Measurements from ENCODE around the gene OLIG3. TPM values are rescaled to one million over a fixed set of nuclear protein-coding genes. Genes with fewer than 3 reads are reported as not detected.

OLIG3 gene
- polyA plus RNA-seq, 1 experiment: not detected

DNA sequence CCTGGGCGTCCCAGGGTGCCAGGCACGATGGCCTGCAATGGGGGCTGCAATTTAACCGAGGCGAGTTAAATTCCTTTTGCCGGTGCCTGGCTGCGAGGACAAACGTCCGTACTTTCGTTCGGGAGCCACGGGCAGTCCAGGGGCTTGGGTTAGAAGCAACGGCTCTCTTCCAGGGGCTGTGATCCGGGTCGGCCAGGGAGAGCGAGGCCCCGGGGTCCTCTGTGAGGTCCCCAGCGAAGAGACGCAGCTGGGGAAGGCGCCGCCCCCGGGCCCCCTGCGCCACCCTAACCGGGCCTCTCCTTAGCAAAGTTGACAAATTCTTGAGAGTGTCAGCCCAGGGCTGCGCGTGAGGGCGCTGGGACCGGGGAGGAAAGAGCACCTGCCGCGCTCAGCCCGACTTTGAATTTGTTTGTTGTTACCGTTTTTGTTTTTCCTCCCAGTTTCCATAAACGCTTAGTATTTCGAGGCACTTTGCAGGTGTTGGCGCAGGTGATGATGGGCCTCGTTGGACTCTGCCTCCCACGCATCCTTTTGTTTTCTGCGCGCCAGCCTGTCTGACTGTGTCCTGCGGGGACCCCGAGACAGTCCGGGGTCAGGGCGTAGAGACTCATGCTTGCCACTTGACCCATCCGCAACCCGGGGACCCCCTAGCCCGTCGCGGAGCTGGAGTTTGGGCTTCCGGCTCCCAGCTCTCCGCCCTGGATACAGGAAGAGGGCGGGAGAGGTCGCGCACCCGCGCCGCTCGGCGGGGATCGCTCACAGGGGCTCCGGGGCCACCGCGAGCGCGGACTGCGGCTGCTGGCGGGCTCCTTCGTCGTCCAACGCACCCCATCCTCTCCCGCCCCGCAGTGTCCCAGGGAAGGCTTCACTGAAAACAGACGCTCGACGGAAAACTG lies 5.8 kb downstream of the OLIG3 start:
- ChIA-PET POLR2A (interaction anchor here (0.5 kb wide), 1 partner anchor 1046 kb away, joined by 9 read pairs; no protein-coding TSS in a partner anchor), CTCF (interaction anchor here (1.3 kb wide), 1 partner anchor 174 kb away, joined by 3 read pairs; no protein-coding TSS in a partner anchor)
- DNase-seq (ENCODE audit: low read depth, low spot score): no peak
- Histone ChIP-seq H3K27ac (ENCODE audit: low read depth, low read length) (no peak overlapping the region), H3K9me3 (ENCODE audit: control insufficient read depth, insufficient read depth, low read length) (peaks cover 9% of the 10 kb centered on the region; the same call in 1 of the 2 replicates), H3K27me3 (ENCODE audit: control insufficient read depth, insufficient read depth, low read length) (peaks cover 82% of the 10 kb centered on the region), H3K4me3 (ENCODE audit: low read depth, low read length) (no peak overlapping the region)
- TF ChIP-seq CTCF (IDR thresholded peaks at IDR 0.05; ENCODE audit: low read depth, low read length): no peak

GRCh38 chr6:137487869-137488149 lies 6.4 kb downstream of the OLIG3 start:
- H3K4me3 ChIP-seq (ENCODE audit: low read depth, low read length): no peak overlapping the region
- H3K27me3 ChIP-seq (ENCODE audit: control insufficient read depth, insufficient read depth, low read length): peaks cover 76% of the 10 kb centered on the region
- no peak for TF ChIP-seq CTCF (IDR thresholded peaks at IDR 0.05; ENCODE audit: low read depth, low read length)
- CTCF ChIA-PET: no interaction called here
- POLR2A ChIA-PET: no interaction called here
- DNase-seq (ENCODE audit: low read depth, low spot score): no peak
- H3K9me3 ChIP-seq (ENCODE audit: control insufficient read depth, insufficient read depth, low read length): peaks cover 7% of the 10 kb centered on the region; the same call in 1 of the 2 replicates
- H3K27ac ChIP-seq (ENCODE audit: low read depth, low read length): no peak overlapping the region

DNA sequence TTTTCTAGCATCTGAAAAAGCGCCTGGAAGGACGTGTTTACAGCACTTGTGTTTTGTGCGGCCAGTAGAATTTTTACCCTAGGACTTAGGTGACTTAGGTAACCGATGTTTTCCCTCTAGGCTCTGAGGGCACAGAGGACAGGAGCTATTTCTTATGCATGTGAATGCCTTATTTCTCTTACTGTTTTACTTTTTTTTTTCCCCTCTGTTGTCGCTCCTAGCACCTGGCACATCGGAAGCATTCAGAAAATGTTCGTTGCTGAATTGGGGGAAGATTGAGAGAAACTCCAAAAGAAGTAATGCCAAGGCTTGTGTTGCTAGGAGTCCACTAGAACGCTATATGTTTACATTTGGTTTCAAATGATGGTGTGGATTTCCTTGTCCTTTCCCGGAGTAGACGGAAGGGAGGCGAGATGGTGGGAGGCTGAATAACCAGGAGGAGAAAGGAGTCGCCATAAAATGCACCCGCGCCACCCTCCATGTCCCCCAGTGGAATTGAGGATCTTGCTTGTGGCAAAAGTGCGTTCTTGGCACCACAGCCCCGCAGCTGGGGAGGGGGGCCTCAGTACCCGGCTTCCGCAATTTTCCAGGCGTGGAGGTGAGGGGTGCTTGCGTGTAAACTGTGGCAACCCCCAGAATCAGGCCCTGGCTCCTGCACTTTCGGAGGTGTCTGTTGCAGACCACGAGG lies 6.9 kb downstream of the OLIG3 start:
- DNase-seq (ENCODE audit: low read depth, low spot score): no peak
- H3K27ac ChIP-seq (ENCODE audit: low read depth, low read length): no peak overlapping the region
- H3K9me3 ChIP-seq (ENCODE audit: control insufficient read depth, insufficient read depth, low read length): peaks cover 7% of the 10 kb centered on the region; the same call in 1 of the 2 replicates
- H3K27me3 ChIP-seq (ENCODE audit: control insufficient read depth, insufficient read depth, low read length): peaks cover 72% of the 10 kb centered on the region
- CTCF ChIA-PET: interaction anchor here (0.7 kb wide), 1 partner anchor 34 kb away, joined by 3 read pairs; no protein-coding TSS in a partner anchor
- POLR2A ChIA-PET: no interaction called here
- TF ChIP-seq CTCF (IDR thresholded peaks at IDR 0.05; ENCODE audit: low read depth, low read length): no peak
- no peak overlapping the region for H3K4me3 ChIP-seq (ENCODE audit: low read depth, low read length)

DNA sequence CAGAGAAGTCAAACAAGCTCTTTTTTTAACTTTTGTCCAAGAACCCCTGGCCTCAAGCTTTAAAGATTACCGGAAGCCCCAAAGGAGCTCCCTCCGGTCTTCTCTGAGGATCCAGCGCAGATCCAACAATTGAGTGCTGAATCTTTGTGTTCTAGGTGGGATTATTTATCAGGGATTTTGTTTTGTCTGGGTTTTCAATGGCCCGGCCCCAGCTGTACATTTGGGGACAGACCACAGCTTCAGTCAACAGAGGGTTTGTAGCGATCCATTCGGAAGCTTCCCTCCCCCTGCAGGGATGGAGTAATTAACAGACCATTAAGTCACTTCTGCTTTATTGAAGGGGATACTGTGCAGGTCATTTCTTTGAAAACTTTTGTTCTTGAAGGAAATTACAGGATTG lies 7.8 kb downstream of the OLIG3 start:
- POLR2A ChIA-PET: no interaction called here

More for the DNA sequence above, 7.8 kb downstream of the OLIG3 start:
- Histone ChIP-seq H3K9me3 (ENCODE audit: control insufficient read depth, insufficient read depth, low read length) (peaks cover 7% of the 10 kb centered on the region; the same call in 1 of the 2 replicates), H3K27ac (ENCODE audit: low read depth, low read length) (no peak overlapping the region), H3K4me3 (ENCODE audit: low read depth, low read length) (no peak overlapping the region), H3K27me3 (ENCODE audit: control insufficient read depth, insufficient read depth, low read length) (peaks cover 62% of the 10 kb centered on the region)
- no peak for DNase-seq (ENCODE audit: low read depth, low spot score)
- CTCF ChIA-PET: interaction anchor here (0.7 kb wide), 1 partner anchor 33 kb away, joined by 3 read pairs; no protein-coding TSS in a partner anchor
- no peak for TF ChIP-seq CTCF (IDR thresholded peaks at IDR 0.05; ENCODE audit: low read depth, low read length)
